A549 (cell line): Measurements from ENCODE around the gene KIF1B. TPM values are rescaled to one million over a fixed set of nuclear protein-coding genes. Genes with fewer than 3 reads are reported as not detected.
"Not testable (repeated sequence)": the region's sequence is repeated elsewhere in the genome, so short reads cannot be mapped to it uniquely, and the experiment has no call there.

Experiments used
- ATAC-seq, 2 experiments: fragments of 200-7000 bp in 1 of 2; fragments of >200 bp in 1 of 2; cut with Nextera tagmentation in 1 of 2; cut with Tn5 transposase in 1 of 2; 3 replicates each; pipeline versions ENCODE4 v1.8.0 to v1.9.1; 2018 to 2020; ENCODE audit warnings: mild to moderate bottlenecking in 1 of 2, moderate library complexity in 1 of 2
- CTCF ChIA-PET: fragments of 300-600 bp; sonication (Branson Sonifier 250); formaldehyde crosslinking; extraction: SDS; loops from one replicate; lab custom pipeline; 2021; ENCODE audit warnings: antibody characterized with exemption, inconsistent platforms; lab: Yijun Ruan, JAX
- POLR2A ChIA-PET: fragments of 350-600 bp; formaldehyde crosslinking; extraction: SDS; loops from one replicate; lab custom pipeline; 2021; ENCODE audit warnings: antibody characterized with exemption, inconsistent platforms; lab: Yijun Ruan, JAX
- DNase-seq, 2 experiments: peaks; one replicate each; pipeline versions ENCODE4 v3.0.0 to v3.0.0-alpha.2; 2011 to 2016; ENCODE audit warnings: low read depth in 1 of 2, low spot score in 1 of 2
- FAIRE-seq: peaks from 2 replicates; lab custom pipeline; 2011; peaks lifted over from hg19 to GRCh38; lab: Jason Lieb, UNC
- H3K27ac ChIP-seq, 2 experiments: fragments of >200 bp; sonication (Bioruptor Twin); formaldehyde crosslinking; 3 replicates each; pipeline ENCODE4 v1.5.1; 2016 to 2017
- H3K4me1 ChIP-seq: fragments of >200 bp; sonication (Bioruptor Twin); formaldehyde crosslinking; 3 replicates; pipeline ENCODE4 v1.6.1; 2016
- H3K4me2 ChIP-seq: fragments of >200 bp; sonication (Bioruptor Twin); formaldehyde crosslinking; 3 replicates; pipeline ENCODE4 v1.6.1; 2016
- H3K4me3 ChIP-seq: fragments of >200 bp; sonication (Bioruptor Twin); formaldehyde crosslinking; 3 replicates; pipeline ENCODE4 v1.5.1; 2016
- H3K9me3 ChIP-seq: fragments of >200 bp; sonication (Bioruptor Twin); formaldehyde crosslinking; 3 replicates; pipeline ENCODE4 v1.6.1; 2016
- CEBPB ChIP-seq, 2 experiments: fragments of >200 bp in 1 of 2; sonication (Bioruptor Twin) in 1 of 2; formaldehyde crosslinking in 1 of 2; IDR thresholded peaks; 2 replicates each; pipeline ENCODE4 v1.6.1; 2012 to 2016
- CTCF ChIP-seq: fragments of >200 bp; sonication (Bioruptor Twin); formaldehyde crosslinking; IDR thresholded peaks from 3 replicates; pipeline ENCODE4 v1.5.1; 2016
- E2F6 ChIP-seq: IDR thresholded peaks from 2 replicates; pipeline ENCODE4 v1.6.1; 2012; ENCODE audit warnings: low read depth, borderline replicate concordance
- EHMT2 ChIP-seq: fragments of 200-600 bp; sonication (generic); IDR thresholded peaks from 2 replicates; pipeline ENCODE4 v1.6.1; 2016; ENCODE audit warnings: antibody characterized with exemption, low read depth, mild to moderate bottlenecking, moderate library complexity
- EP300 ChIP-seq, 2 experiments: fragments of >200 bp; sonication (Bioruptor Twin); formaldehyde crosslinking; IDR thresholded peaks; 2 replicates in 1 of 2; 3 replicates in 1 of 2; pipeline ENCODE4 v1.6.1; 2016 to 2017
- ESRRA ChIP-seq: fragments of 150-350 bp; IDR thresholded peaks from 2 replicates; pipeline ENCODE4 v1.6.1; 2014; ENCODE audit warnings: mild to moderate bottlenecking, low read length, borderline replicate concordance
- FOSL2 ChIP-seq, 2 experiments: fragments of 450-650 bp in 1 of 2; fragments of >200 bp in 1 of 2; sonication (Bioruptor Twin) in 1 of 2; formaldehyde crosslinking; IDR thresholded peaks; 2 replicates each; pipeline versions ENCODE4 v1.5.0 to v1.6.1; 2016 to 2020; ENCODE audit warnings: mild to moderate bottlenecking in 1 of 2, moderate library complexity in 1 of 2
- HDAC2 ChIP-seq: fragments of 200-600 bp; sonication (generic); IDR thresholded peaks from 2 replicates; pipeline ENCODE4 v1.6.1; 2016
- HOXB5 ChIP-seq: fragments of 250-450 bp; sonication (Bioruptor Pico); IDR thresholded peaks from 2 replicates; pipeline ENCODE4 v1.5.0; 2020; ENCODE audit warnings: mild to moderate bottlenecking, moderate library complexity
- KDM1A ChIP-seq: fragments of 200-600 bp; sonication (generic); IDR thresholded peaks from 2 replicates; pipeline ENCODE4 v1.6.1; 2016; ENCODE audit warnings: low read depth, mild to moderate bottlenecking
- KDM5A ChIP-seq: fragments of 200-600 bp; sonication (generic); IDR thresholded peaks from 2 replicates; pipeline ENCODE4 v1.6.1; 2016; ENCODE audit warnings: antibody characterized with exemption, mild to moderate bottlenecking
- NFE2L2 ChIP-seq: fragments of 150-350 bp; conservative IDR thresholded peaks from 2 replicates; pipeline ENCODE4 v1.6.1; 2014; ENCODE audit warnings: low read length
- NR3C1 ChIP-seq: fragments of >200 bp; sonication (Bioruptor Twin); formaldehyde crosslinking; IDR thresholded peaks from 3 replicates; pipeline ENCODE4 v1.6.1; 2017
- PBX3 ChIP-seq: IDR thresholded peaks from 2 replicates; pipeline ENCODE4 v1.6.1; 2012
- PHF8 ChIP-seq: fragments of 200-600 bp; sonication (generic); IDR thresholded peaks from 2 replicates; pipeline ENCODE4 v1.6.1; 2016; ENCODE audit warnings: low read depth, mild to moderate bottlenecking, antibody characterized with exemption, moderate library complexity, borderline replicate concordance
- POLR2A ChIP-seq: IDR thresholded peaks from 2 replicates; pipeline ENCODE4 v1.6.1; 2012; ENCODE audit warnings: mild to moderate bottlenecking, low read length
- RAD21 ChIP-seq, 2 experiments: fragments of >200 bp in 1 of 2; sonication (Bioruptor Twin) in 1 of 2; formaldehyde crosslinking in 1 of 2; IDR thresholded peaks in 1 of 2; conservative IDR thresholded peaks in 1 of 2; 2 replicates in 1 of 2; 3 replicates in 1 of 2; pipeline ENCODE4 v1.6.1; 2012 to 2018; ENCODE audit warnings: inconsistent platforms in 1 of 2
- RFX5 ChIP-seq: fragments of 450-650 bp; IDR thresholded peaks from 2 replicates; pipeline ENCODE4 v1.7.1; 2014; ENCODE audit warnings: antibody characterized with exemption, mild to moderate bottlenecking, moderate library complexity
- RNF2 ChIP-seq: fragments of 200-600 bp; sonication (generic); IDR thresholded peaks from 2 replicates; pipeline ENCODE4 v1.6.1; 2016; ENCODE audit warnings: low read depth, mild to moderate bottlenecking, antibody characterized with exemption, moderate library complexity, borderline replicate concordance
- SMC3 ChIP-seq: fragments of >200 bp; sonication (Bioruptor Twin); formaldehyde crosslinking; IDR thresholded peaks from 3 replicates; pipeline ENCODE4 v1.6.1; 2018; ENCODE audit warnings: inconsistent platforms
- USF2 ChIP-seq: fragments of 450-650 bp; IDR thresholded peaks from 2 replicates; pipeline ENCODE4 v1.6.1; 2014; ENCODE audit warnings: antibody characterized with exemption
- WGBS: methylation state at CpG from one replicate; pipeline ENCODE4 v1.1.6; 2017; ENCODE audit errors: missing lambda C conversion rate; 5-methylcytosine and 5-hydroxymethylcytosine counted together
- polyA plus RNA-seq, 4 experiments: library from polyadenylated mRNA; depleted of rRNA in 3 of 4; stranded (reverse); fragments of >200 nt; fragmentation: RNase III in 1 of 4; extraction: RNeasy Plus Mini Kit Qiagen cat#74134 plus additional on column Dnase treatment in 1 of 4; gene quantifications; 2 replicates in 3 of 4; 3 replicates in 1 of 4; pipeline ENCODE4 v1.2.3, GENCODE V29; 2011 to 2017

The KIF1B gene
- polyA plus RNA-seq, 2 of the 4 experiments (the other 2 are of a cell fraction) = 9.8 to 18.3 TPM

- no peak for DNase-seq
- Histone ChIP-seq H3K4me2 (peak overlapping the region; percentile 27; the same call in 2 of the 3 replicates), H3K4me3 (no peak overlapping the region), H3K9me3 (no peaks in the 10 kb centered on the region), H3K4me1 (peaks cover 12% of the 10 kb centered on the region), H3K27ac (0 out of 6 replicates have a peak overlapping the region, but pooled peaks of 1 of the 2 experiments have one; percentile 16)
- ChIA-PET POLR2A (no interaction called here), CTCF (interaction anchor here (2.2 to 4.8 kb wide), 2 partner anchors 8 to 10 kb away, joined by 6 to 30 read pairs; partner anchors contain the start of gene KIF1B)
- no peak for FAIRE-seq
- 41% methylated on average over 5 of the region's 5 CpGs for WGBS
- TF ChIP-seq HOXB5 (no peak), RAD21 (conservative IDR thresholded peaks at IDR 0.05 in 1 of 2, IDR thresholded peaks at IDR 0.05 in 1 of 2) (no peak), EP300 (IDR thresholded peaks at IDR 0.05) (no peak), KDM1A (no peak), RFX5 (no peak), RNF2 (no peak), PHF8 (no peak), PBX3 (no peak), E2F6 (no peak), SMC3 (no peak), ESRRA (no peak)
- ATAC-seq = peak in 1 of 2 experiments; percentile 60; a peak in 3 of 6 replicates
Observed at GRCh38 chr1:10217748-10218441, 7.5 kb downstream of the KIF1B start.

- Histone ChIP-seq H3K9me3 (no peaks in the 10 kb centered on the region), H3K4me1 (peaks cover 7% of the 10 kb centered on the region; the same call in 2 of the 3 replicates), H3K27ac (no peak overlapping the region), H3K4me2 (no peak overlapping the region), H3K4me3 (no peak overlapping the region)
- ChIA-PET CTCF (interaction anchor here (0.7 to 4.8 kb wide), 2 partner anchors 10 to 12 kb away, joined by 3 to 30 read pairs; partner anchors contain the start of gene KIF1B), POLR2A (no interaction called here)
- no peak for DNase-seq
- TF ChIP-seq CTCF = no peak
- TF ChIP-seq USF2 = no peak
- FAIRE-seq = no peak
- no peak for ATAC-seq
Observed at GRCh38 chr1:10220200-10220599, 9.8 kb downstream of the KIF1B start.

GRCh38 chr1:10220657-10221056, 10.3 kb downstream of the KIF1B start:
- H3K27ac ChIP-seq, POLR2A ChIA-PET, FAIRE-seq, H3K4me1 ChIP-seq, DNase-seq, H3K4me2 ChIP-seq, H3K4me3 ChIP-seq, H3K9me3 ChIP-seq, ATAC-seq: not testable (repeated sequence)
- CTCF ChIA-PET = interaction anchor here (4.8 kb wide), 1 partner anchor 11 kb away, joined by 30 read pairs; the partner anchor contains the start of gene KIF1B
- 72% methylated on average over 5 of the region's 6 CpGs for WGBS

- no peaks in the 10 kb centered on the region for H3K9me3 ChIP-seq
- no peak for FAIRE-seq
- ATAC-seq = no peak
- H3K4me2 ChIP-seq = no peak overlapping the region
- ChIA-PET POLR2A (no interaction called here), CTCF (interaction anchor here (2.8 kb wide), 1 partner anchor 15 kb away, joined by 14 read pairs; the partner anchor contains the start of gene KIF1B)
- WGBS = 85% methylated on average over 1 of the region's 1 CpG
- no peak for DNase-seq
- H3K27ac ChIP-seq = no peak overlapping the region
- no peaks in the 10 kb centered on the region for H3K4me1 ChIP-seq
- H3K4me3 ChIP-seq = no peak overlapping the region
- TF ChIP-seq NR3C1 (no peak), NFE2L2 (no peak), HDAC2 (no peak), CEBPB (IDR thresholded peaks at IDR 0.05) (no peak), FOSL2 (IDR thresholded peaks at IDR 0.05) (no peak), FOSL2 (CRISPR knock-in tag; IDR thresholded peaks at IDR 0.05) (no peak), KDM5A (no peak), EHMT2 (no peak), POLR2A (no peak)
- TF ChIP-seq, all 56 proteins: peak for 0
Observed at GRCh38 chr1:10225573-10225972, 15.2 kb downstream of the KIF1B start.
